Kidney (tissue), 14 donors: ENCODE measurements around the gene MSLN. TPM values are rescaled to one million over a fixed set of nuclear protein-coding genes. Genes with fewer than 3 reads are reported as not detected.

Experiments used
- DNase-seq, 5 donors: peaks; one replicate each; pipeline ENCODE4 v3.0.0-alpha.2; 2013 to 2020
- FAIRE-seq: peaks from 2 replicates; lab custom pipeline; 2012; peaks lifted over from hg19 to GRCh38; lab: Jason Lieb, UNC
- H3K27ac ChIP-seq, 2 donors: one replicate each; pipeline ENCODE4 v1.7.0; 2013; ENCODE audit warnings: low read depth in 2 of 2, low read length in 2 of 2, inconsistent platforms in 1 of 2
- H3K27me3 ChIP-seq: one replicate; pipeline ENCODE4 v1.7.1; 2013; ENCODE audit warnings: low read length, inconsistent platforms; ENCODE audit not compliant: control insufficient read depth, insufficient read depth
- H3K36me3 ChIP-seq, 3 donors: one replicate each; pipeline versions ENCODE4 v1.7.0 to v1.7.1; 2013; ENCODE audit warnings: low read length in 3 of 3, control low read depth in 1 of 3, inconsistent platforms in 1 of 3; ENCODE audit not compliant: insufficient read depth in 3 of 3, control insufficient read depth in 2 of 3
- H3K4me1 ChIP-seq, 3 donors: one replicate each; pipeline versions ENCODE4 v1.7.0 to v1.7.1; 2013; ENCODE audit warnings: low read length in 3 of 3, inconsistent platforms in 1 of 3, low read depth in 1 of 3; ENCODE audit not compliant: control insufficient read depth in 2 of 3, insufficient read depth in 2 of 3
- H3K4me3 ChIP-seq, 3 donors: one replicate each; pipeline versions ENCODE4 v1.7.0 to v1.8.1; 2013; ENCODE audit warnings: low read length in 3 of 3, control low read depth in 1 of 3, inconsistent platforms in 1 of 3
- H3K9ac ChIP-seq, 3 donors: one replicate each; pipeline versions ENCODE4 v1.7.0 to v1.7.1; 2013; ENCODE audit warnings: low read length in 3 of 3, control low read depth in 1 of 3, inconsistent platforms in 1 of 3
- H3K9me3 ChIP-seq, 3 donors: one replicate each; pipeline versions ENCODE4 v1.7.0 to v1.7.1; 2013; ENCODE audit warnings: low read length in 3 of 3, control low read depth in 1 of 3, inconsistent platforms in 1 of 3; ENCODE audit not compliant: control insufficient read depth in 2 of 3, insufficient read depth in 1 of 3
- intact Hi-C: fragments of 100-400 bp; cut with DNase I; formaldehyde crosslinking; loops from one replicate; pipeline ENCODE4 v1.11.1; 2022
- polyA plus RNA-seq: library from polyadenylated mRNA; stranded (reverse); fragments of 350-450 nt; fragmentation: Illumina TruSeq; extraction: RNeasy Lipid Tissue Mini Kit (QIAGEN cat#74804); gene quantifications from one replicate; pipeline ENCODE4 v1.2.3, GENCODE V29; 2014; ENCODE audit warnings: low read depth, low replicate concordance; ENCODE audit not compliant: insufficient read depth
- total RNA-seq: library from RNA; stranded (reverse); fragmentation: NEBNext Ultra II Directional; extraction: Animal tissue kit (Norgen Biotek cat#: 25700); gene quantifications from one replicate; pipeline ENCODE4 v1.2.1, GENCODE V29; 2021
- TF ChIP-seq, protein P1 (sequence below): IDR thresholded peaks from 3 replicates; pipeline ENCODE4 v1.5.1; 2012; ENCODE audit warnings: mild to moderate bottlenecking, moderate library complexity, borderline replicate concordance; ENCODE audit not compliant: insufficient read depth; ENCODE audit errors: extremely low read depth
- donor health status: control.
- donor health status: control.
- donor health status: control.
- donor health status: control.
- donor health status: control.
- donor health status: DM: yes; HTN: yes; CAD: no.
- donor health status: Normal renal cell carcinoma (clear cell type).

MSLN gene
- total and polyA plus RNA-seq, 2 donors from 2014 or later: 3.7 to 19.4 TPM

DNA sequence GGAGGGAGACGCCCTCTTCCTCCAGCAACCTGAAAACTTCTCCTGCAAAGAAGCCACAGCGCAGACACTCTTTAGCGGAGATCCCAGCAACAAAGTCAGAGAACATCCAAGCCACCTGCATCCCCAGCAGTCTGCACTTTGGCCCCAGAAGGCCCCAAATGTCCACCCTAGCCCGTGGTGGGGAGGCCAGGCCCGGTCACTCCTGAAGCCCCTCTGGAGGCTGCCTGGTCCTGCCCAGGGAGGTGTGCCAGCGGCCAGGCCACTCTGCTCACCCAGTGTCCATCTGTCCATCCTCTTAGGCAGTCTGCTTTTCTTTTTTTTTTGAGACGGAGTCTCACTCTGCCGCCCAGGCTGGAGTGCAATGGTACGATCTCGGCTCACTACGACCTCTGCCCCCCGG lies 28.2 kb upstream of the MSLN start:
- no peak for FAIRE-seq
- H3K36me3 ChIP-seq: peaks cover 0 to 3% (median 0%) of the 10 kb centered on the region in 3 donors

DNA sequence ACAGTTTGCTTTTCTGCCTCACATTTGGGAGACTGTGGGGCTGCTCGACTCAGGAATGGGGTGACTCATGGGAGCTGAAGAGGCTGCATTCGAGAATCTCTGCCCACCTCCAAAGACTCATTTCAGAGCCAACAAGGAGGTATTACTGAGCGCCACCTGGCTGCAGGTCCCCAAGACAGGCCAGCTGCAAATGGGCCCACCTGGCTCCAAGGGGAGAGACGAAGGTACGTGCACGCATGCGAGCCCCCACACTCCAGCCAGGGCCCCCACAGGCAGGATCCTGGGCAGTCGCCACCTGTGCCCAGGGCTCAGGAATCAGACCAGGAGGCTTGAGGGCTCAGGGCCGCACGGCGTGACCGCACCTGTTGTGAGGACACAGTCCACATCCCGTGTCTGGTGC lies 27.6 kb upstream of the MSLN start:
- intact Hi-C loops: no loop called here
- no peak overlapping the region for H3K4me3 ChIP-seq
- H3K4me1 ChIP-seq: peaks cover 0 to 3% (median 0%) of the 10 kb centered on the region in 3 donors
- H3K9ac ChIP-seq: no peak overlapping the region
- TF ChIP-seq, protein P1, sequence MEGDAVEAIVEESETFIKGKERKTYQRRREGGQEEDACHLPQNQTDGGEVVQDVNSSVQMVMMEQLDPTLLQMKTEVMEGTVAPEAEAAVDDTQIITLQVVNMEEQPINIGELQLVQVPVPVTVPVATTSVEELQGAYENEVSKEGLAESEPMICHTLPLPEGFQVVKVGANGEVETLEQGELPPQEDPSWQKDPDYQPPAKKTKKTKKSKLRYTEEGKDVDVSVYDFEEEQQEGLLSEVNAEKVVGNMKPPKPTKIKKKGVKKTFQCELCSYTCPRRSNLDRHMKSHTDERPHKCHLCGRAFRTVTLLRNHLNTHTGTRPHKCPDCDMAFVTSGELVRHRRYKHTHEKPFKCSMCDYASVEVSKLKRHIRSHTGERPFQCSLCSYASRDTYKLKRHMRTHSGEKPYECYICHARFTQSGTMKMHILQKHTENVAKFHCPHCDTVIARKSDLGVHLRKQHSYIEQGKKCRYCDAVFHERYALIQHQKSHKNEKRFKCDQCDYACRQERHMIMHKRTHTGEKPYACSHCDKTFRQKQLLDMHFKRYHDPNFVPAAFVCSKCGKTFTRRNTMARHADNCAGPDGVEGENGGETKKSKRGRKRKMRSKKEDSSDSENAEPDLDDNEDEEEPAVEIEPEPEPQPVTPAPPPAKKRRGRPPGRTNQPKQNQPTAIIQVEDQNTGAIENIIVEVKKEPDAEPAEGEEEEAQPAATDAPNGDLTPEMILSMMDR: no peak
- no peaks in the 10 kb centered on the region for H3K27me3 ChIP-seq
- H3K36me3 ChIP-seq: peaks cover 0 to 3% (median 0%) of the 10 kb centered on the region in 3 donors
- no peak overlapping the region for H3K27ac ChIP-seq
- DNase-seq (peak in 1 of 5 donors; percentile 29), FAIRE-seq (no peak)
- H3K9me3 ChIP-seq: no peaks in the 10 kb centered on the region

More for the DNA sequence above, 28.2 kb upstream of the MSLN start:
- TF ChIP-seq, protein P1: no peak
- no peak for DNase-seq
- H3K27ac ChIP-seq: no peak overlapping the region
- no peak overlapping the region for H3K9ac ChIP-seq
- no peak overlapping the region for H3K4me3 ChIP-seq
- H3K4me1 ChIP-seq: peaks cover 0 to 5% (median 0%) of the 10 kb centered on the region in 3 donors
- intact Hi-C loops: no loop called here
- no peaks in the 10 kb centered on the region for H3K9me3 ChIP-seq
- no peaks in the 10 kb centered on the region for H3K27me3 ChIP-seq

DNA sequence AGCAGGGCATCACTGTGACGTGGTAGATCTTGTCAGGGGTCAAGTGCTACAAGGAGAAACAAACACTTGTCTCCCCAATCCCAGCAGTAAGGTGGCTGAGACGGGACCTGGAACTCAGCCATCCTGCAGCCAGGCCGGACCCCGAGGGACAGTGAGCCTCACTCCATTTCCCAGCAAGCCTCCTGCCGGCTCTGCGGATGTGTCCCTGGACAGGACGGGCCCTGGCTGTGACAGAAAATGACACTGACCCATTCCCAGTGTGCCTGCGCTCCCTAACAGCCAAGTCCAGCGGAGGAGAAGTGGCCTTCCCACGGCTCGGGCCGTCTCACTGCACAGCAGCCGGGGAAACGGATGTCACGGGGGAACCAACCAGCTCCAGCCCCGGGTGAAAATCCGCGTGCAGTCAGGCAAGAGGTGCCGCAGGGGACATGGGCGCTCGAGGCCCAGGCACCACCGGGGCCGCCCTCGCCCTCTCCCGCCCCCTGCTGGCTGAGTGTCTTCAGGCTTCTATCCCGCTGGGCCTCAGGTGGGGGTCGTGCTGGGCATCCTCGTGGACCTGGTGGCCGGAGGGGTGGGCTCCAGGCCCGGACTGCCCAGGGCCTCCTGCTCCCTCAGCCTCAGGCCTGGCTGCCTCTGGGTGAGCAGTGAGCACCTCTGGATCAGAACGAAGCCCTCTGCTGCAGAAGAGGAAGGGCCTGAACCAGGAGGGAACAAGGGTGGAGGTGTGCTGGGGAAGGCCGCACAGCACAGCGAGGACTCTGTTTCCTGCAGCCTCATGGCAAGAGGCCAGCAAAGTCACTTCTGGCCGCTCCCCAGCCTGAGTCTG lies 26.9 kb upstream of the MSLN start:
- DNase-seq (peak in 2 of 5 donors; percentile 42 to 73), FAIRE-seq (no peak)
- Histone ChIP-seq H3K36me3 (peaks cover 0 to 3% (median 0%) of the 10 kb centered on the region in 3 donors), H3K9ac (no peak overlapping the region), H3K4me3 (no peak overlapping the region), H3K4me1 (peaks cover 0 to under 1% (median 0%) of the 10 kb centered on the region in 3 donors), H3K9me3 (no peaks in the 10 kb centered on the region), H3K27ac (no peak overlapping the region), H3K27me3 (no peaks in the 10 kb centered on the region)
- intact Hi-C loops: no loop called here
- TF ChIP-seq, protein P1: no peak
